Stomach (tissue), 9 donors: ENCODE data around the gene TXLNB. TPM values are rescaled to one million over a fixed set of nuclear protein-coding genes. Genes with fewer than 3 reads are reported as not detected.

ENCODE experiments used
- DNase-seq, 2 donors: peaks; one replicate each; pipeline versions ENCODE4 v3.0.0 to v3.0.0-alpha.2; 2013 to 2019
- H3K27ac ChIP-seq, 5 donors: fragments of 200-600 bp in 4 of 5; sonication (generic) in 4 of 5; one replicate each; pipeline ENCODE4 v1.5.1; 2013 to 2019; ENCODE audit warnings: mild to moderate bottlenecking in 1 of 5, moderate library complexity in 1 of 5
- H3K27me3 ChIP-seq, 3 donors: fragments of 200-600 bp; sonication (generic); one replicate each; pipeline ENCODE4 v1.5.1; 2017 to 2019; ENCODE audit warnings: mixed run types in 1 of 3
- H3K36me3 ChIP-seq, 4 donors: fragments of 200-600 bp; sonication (generic); 1 replicate in 3 of 4; 2 replicates in 1 of 4; pipeline ENCODE4 v1.5.1; 2016 to 2019
- H3K4me1 ChIP-seq, 4 donors: fragments of 200-600 bp; sonication (generic); one replicate each; pipeline ENCODE4 v1.5.1; 2016 to 2019
- H3K4me3 ChIP-seq, 4 donors: fragments of 200-600 bp; sonication (generic) in 3 of 4; one replicate each; pipeline ENCODE4 v1.5.1; 2016 to 2019; ENCODE audit warnings: mild to moderate bottlenecking in 1 of 4
- H3K9me3 ChIP-seq, 4 donors: fragments of 200-600 bp; sonication (generic); one replicate each; pipeline ENCODE4 v1.5.1; 2016 to 2019
- CTCF ChIP-seq, 7 experiments: fragments of 450-650 bp in 4 of 7; fragments of 200-600 bp in 3 of 7; sonication (generic) in 3 of 7; IDR thresholded peaks; one replicate each; pipeline ENCODE4 v1.5.1; 2016 to 2019; ENCODE audit warnings: antibody characterized with exemption in 7 of 7, control low read depth in 2 of 7, mild to moderate bottlenecking in 1 of 7
- EP300 ChIP-seq: sonication (generic); formaldehyde crosslinking; IDR thresholded peaks from one replicate; pipeline ENCODE4 v1.6.1; 2017; ENCODE audit warnings: antibody characterized with exemption
- POLR2A ChIP-seq, 4 donors: fragments of 450-650 bp; IDR thresholded peaks; one replicate each; pipeline ENCODE4 v1.6.1; 2016; ENCODE audit warnings: antibody characterized with exemption in 4 of 4, control low read depth in 2 of 4, mild to moderate bottlenecking in 1 of 4, moderate library complexity in 1 of 4
- POLR2AphosphoS5 ChIP-seq, 3 donors: sonication (generic); formaldehyde crosslinking; IDR thresholded peaks; one replicate each; pipeline ENCODE4 v1.6.1; 2016; ENCODE audit warnings: antibody characterized with exemption in 3 of 3
- WGBS, 5 donors: extraction: QIAGEN DNeasy Blood & Tissue Kit in 3 of 5; methylation state at CpG; one replicate each; pipeline versions ENCODE4 v1.1.5 to v1.1.7; 2013 to 2018; 5-methylcytosine and 5-hydroxymethylcytosine counted together
- intact Hi-C: fragments of 100-400 bp; cut with DNase I; formaldehyde crosslinking; loops from one replicate; pipeline ENCODE4 v1.15.1; 2023; ENCODE audit warnings: low total_unique reads
- polyA plus RNA-seq, 3 donors: library from polyadenylated mRNA; stranded (reverse); fragments of 200-250 nt; gene quantifications; one replicate each; pipeline ENCODE4 v1.2.3, GENCODE V29; 2013
- total RNA-seq, 5 donors: library from RNA; depleted of rRNA; stranded (reverse); fragments of >200 nt; gene quantifications; one replicate each; pipeline versions ENCODE4 v1.1.0 to v1.2.3, GENCODE V29; 2014 to 2016
- donor health status: healthy with polysubstance abuse.
- donor health status: Bipolar disorder and iron deficiency.
- donor health status: healthy.

Gene TXLNB
- total and polyA plus RNA-seq, 8 donors: 0.15 to 1.5 (median 0.61) TPM; not detected in 3

GRCh38 chr6:139205843-139206242 lies 86.0 kb downstream of the TXLNB start:
- Histone ChIP-seq H3K27me3 (no peaks in the 10 kb centered on the region), H3K9me3 (peaks cover 13 to 38% (median 26%) of the 10 kb centered on the region in 4 donors), H3K4me1 (no peaks in the 10 kb centered on the region), H3K27ac (no peak overlapping the region), H3K36me3 (no peaks in the 10 kb centered on the region), H3K4me3 (no peak overlapping the region)
- TF ChIP-seq POLR2A (IDR thresholded peaks at IDR 0.05) (no peak), CTCF (IDR thresholded peaks at IDR 0.05) (no peak), EP300 (no peak), POLR2AphosphoS5 (IDR thresholded peaks at IDR 0.05) (no peak)
- 83 to 94% (median 89%) methylated on average over 3 of the region's 3 CpGs for WGBS, 5 donors
- intact Hi-C loops: no loop called here
- DNase-seq: no peak

GRCh38 chr6:139204978-139205377 lies 86.8 kb downstream of the TXLNB start:
- Histone ChIP-seq H3K36me3 (no peaks in the 10 kb centered on the region), H3K9me3 (peaks cover 13 to 30% (median 18%) of the 10 kb centered on the region in 4 donors), H3K27ac (no peak overlapping the region), H3K4me3 (no peak overlapping the region), H3K27me3 (no peaks in the 10 kb centered on the region), H3K4me1 (no peaks in the 10 kb centered on the region)
- DNase-seq: no peak
- intact Hi-C loops: no loop called here
- WGBS, 5 donors: 94 to 100% (median 94%) methylated on average over 2 of the region's 2 CpGs
- TF ChIP-seq EP300: no peak
- no peak for TF ChIP-seq POLR2AphosphoS5 (IDR thresholded peaks at IDR 0.05)
- no peak for TF ChIP-seq POLR2A (IDR thresholded peaks at IDR 0.05)
- no peak for TF ChIP-seq CTCF (IDR thresholded peaks at IDR 0.05)

- Histone ChIP-seq H3K36me3 (no peaks in the 10 kb centered on the region), H3K9me3 (peaks cover 9 to 16% (median 14%) of the 10 kb centered on the region in 4 donors), H3K4me3 (no peak overlapping the region), H3K27ac (no peak overlapping the region), H3K27me3 (no peaks in the 10 kb centered on the region), H3K4me1 (no peaks in the 10 kb centered on the region)
- no peak for DNase-seq
- intact Hi-C loops: no loop called here
- 90 to 95% (median 94%) methylated on average over 4 of the region's 4 CpGs for WGBS, 5 donors
- TF ChIP-seq EP300: no peak
Measured at GRCh38 chr6:139201378-139201777, 90.4 kb downstream of the TXLNB start.

GRCh38 chr6:139198529-139199288 lies 93.1 kb downstream of the TXLNB start:
- WGBS, 5 donors: 85 to 92% (median 88%) methylated on average over 4 of the region's 4 CpGs
- Histone ChIP-seq H3K4me1 (no peaks in the 10 kb centered on the region), H3K9me3 (no peaks in the 10 kb centered on the region), H3K27me3 (no peaks in the 10 kb centered on the region), H3K36me3 (no peaks in the 10 kb centered on the region), H3K4me3 (no peak overlapping the region), H3K27ac (no peak overlapping the region)
- DNase-seq: no peak
- intact Hi-C loops: no loop called here
- TF ChIP-seq EP300 (no peak), POLR2A (IDR thresholded peaks at IDR 0.05) (no peak), CTCF (IDR thresholded peaks at IDR 0.05) (no peak), POLR2AphosphoS5 (IDR thresholded peaks at IDR 0.05) (no peak)

GRCh38 chr6:139194740-139195139 lies 97.1 kb downstream of the TXLNB start:
- no peak for DNase-seq
- no peak overlapping the region for H3K27ac ChIP-seq
- H3K27me3 ChIP-seq: no peaks in the 10 kb centered on the region
- 58 to 71% (median 63%) methylated on average over 3 of the region's 3 CpGs for whole genome bisulfite sequencing, 5 donors
- H3K4me3 ChIP-seq: no peak overlapping the region
- intact Hi-C loops: no loop called here
- H3K4me1 ChIP-seq: no peaks in the 10 kb centered on the region
- H3K9me3 ChIP-seq: no peaks in the 10 kb centered on the region
- TF ChIP-seq EP300 (no peak), POLR2A (IDR thresholded peaks at IDR 0.05) (no peak), CTCF (IDR thresholded peaks at IDR 0.05) (no peak), POLR2AphosphoS5 (IDR thresholded peaks at IDR 0.05) (no peak)
- H3K36me3 ChIP-seq: no peaks in the 10 kb centered on the region
